ACC112 (cell line): ENCODE results near the gene ATP13A5.

Experiments used
- H2AFZ ChIP-seq: fragments of 200-600 bp; sonication (generic); one replicate; pipeline ENCODE4 v1.6.0; 2017; ENCODE audit warnings: antibody characterized with exemption, low read length; ENCODE audit not compliant: unreplicated experiment
- H3K27ac ChIP-seq: fragments of 200-600 bp; sonication (generic); 2 replicates; pipeline ENCODE4 v1.5.1; 2014; ENCODE audit warnings: low read depth, mild to moderate bottlenecking, antibody characterized with exemption, low read length, moderate library complexity
- H3K27me3 ChIP-seq: fragments of 200-600 bp; sonication (generic); 2 replicates; pipeline ENCODE4 v1.6.1; 2014; ENCODE audit warnings: mild to moderate bottlenecking, antibody characterized with exemption, low read length, moderate library complexity, mixed read lengths; ENCODE audit not compliant: insufficient read depth
- H3K36me3 ChIP-seq: fragments of 200-600 bp; sonication (generic); 2 replicates; pipeline ENCODE4 v1.6.1; 2016; ENCODE audit warnings: mild to moderate bottlenecking, antibody characterized with exemption, low read length, moderate library complexity, mixed read lengths; ENCODE audit not compliant: insufficient read depth
- H3K4me1 ChIP-seq: fragments of 200-600 bp; sonication (generic); one replicate; pipeline ENCODE4 v1.6.1; 2016; ENCODE audit warnings: low read length, mixed read lengths; ENCODE audit not compliant: insufficient read depth, unreplicated experiment, control insufficient read depth
- H3K4me3 ChIP-seq: fragments of 200-600 bp; sonication (generic); 2 replicates; pipeline ENCODE4 v1.5.1; 2014; ENCODE audit warnings: mild to moderate bottlenecking, low read depth, low read length
- H3K79me2 ChIP-seq: fragments of 200-600 bp; sonication (generic); one replicate; pipeline ENCODE4 v1.6.0; 2016; ENCODE audit warnings: low read length; ENCODE audit not compliant: control insufficient read depth, unreplicated experiment, insufficient read depth

ATP13A5 gene

DNA sequence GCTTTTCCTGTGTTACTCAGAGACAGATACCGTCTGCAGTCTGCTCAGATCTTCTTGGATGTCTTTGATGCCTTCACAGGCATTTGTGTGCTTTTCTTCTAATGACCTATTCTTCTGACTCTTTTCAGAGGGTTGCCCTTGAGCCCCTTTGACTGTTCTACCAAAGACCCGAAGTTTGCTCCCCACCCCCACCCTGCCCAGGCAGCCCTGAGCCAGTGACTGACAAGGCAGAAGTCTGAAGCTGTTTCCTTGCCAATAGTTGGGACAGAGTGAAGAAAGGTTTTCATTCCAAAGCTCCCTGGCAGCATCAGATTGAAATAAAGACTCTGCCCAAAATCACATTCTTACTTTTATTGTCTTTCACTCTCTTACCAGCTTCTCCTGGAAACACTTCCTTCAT, 9.0 kb upstream of the ATP13A5 start:
- no peaks in the 10 kb centered on the region for H3K4me1 ChIP-seq
- H3K4me3 ChIP-seq = no peak overlapping the region
- H3K27me3 ChIP-seq = no peaks in the 10 kb centered on the region
- no peak overlapping the region for H2AFZ ChIP-seq
- no peaks in the 10 kb centered on the region for H3K36me3 ChIP-seq
- no peak overlapping the region for H3K27ac ChIP-seq
- no peaks in the 10 kb centered on the region for H3K79me2 ChIP-seq

DNA sequence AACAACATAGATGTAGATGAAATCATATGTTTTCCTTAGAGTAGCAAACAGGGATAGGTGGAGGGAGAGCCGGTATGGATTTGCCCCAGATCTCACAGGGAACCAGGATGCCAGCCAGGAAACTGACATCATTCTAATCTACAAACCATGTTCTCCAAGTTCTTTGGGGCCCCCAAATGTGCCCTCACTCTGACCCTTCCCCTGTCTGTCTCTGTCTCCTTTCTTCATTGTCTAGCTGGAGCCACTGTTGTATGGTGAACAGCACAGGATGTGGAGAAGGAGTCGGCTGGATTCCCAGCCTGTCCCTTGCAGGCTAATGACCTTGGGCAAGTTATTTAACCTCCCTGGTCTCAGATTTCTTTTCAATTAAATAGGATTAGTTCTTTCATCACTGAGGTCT, 962 bp downstream of the ATP13A5 start:
- H3K27ac ChIP-seq = no peak overlapping the region
- no peaks in the 10 kb centered on the region for H3K4me1 ChIP-seq
- H3K4me3 ChIP-seq = no peak overlapping the region
- H3K36me3 ChIP-seq = no peaks in the 10 kb centered on the region
- no peaks in the 10 kb centered on the region for H3K27me3 ChIP-seq
- H3K79me2 ChIP-seq = no peaks in the 10 kb centered on the region
- no peak overlapping the region for H2AFZ ChIP-seq

DNA sequence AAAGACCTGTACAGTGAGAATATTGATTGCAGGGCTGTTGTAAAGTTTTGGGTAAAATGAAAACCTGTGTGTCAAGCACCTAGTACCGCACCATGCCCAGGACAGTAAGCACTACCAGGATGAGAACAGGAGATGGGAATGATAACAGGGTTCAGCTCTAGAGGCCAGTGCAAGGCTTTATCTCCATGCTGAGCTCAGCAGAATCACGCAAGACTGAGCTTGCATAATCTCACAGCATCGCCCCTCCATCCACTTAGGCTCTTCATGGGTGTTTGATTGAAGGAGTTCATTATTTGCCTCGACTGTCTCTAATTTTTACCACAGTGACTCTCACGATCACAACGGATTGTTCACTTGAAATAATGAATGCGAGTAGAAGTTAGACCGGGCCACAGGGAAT, 2.9 kb downstream of the ATP13A5 start:
- Histone ChIP-seq H2AFZ (no peak overlapping the region), H3K79me2 (no peaks in the 10 kb centered on the region), H3K27ac (no peak overlapping the region), H3K4me3 (no peak overlapping the region), H3K4me1 (no peaks in the 10 kb centered on the region), H3K36me3 (no peaks in the 10 kb centered on the region), H3K27me3 (no peaks in the 10 kb centered on the region)

DNA sequence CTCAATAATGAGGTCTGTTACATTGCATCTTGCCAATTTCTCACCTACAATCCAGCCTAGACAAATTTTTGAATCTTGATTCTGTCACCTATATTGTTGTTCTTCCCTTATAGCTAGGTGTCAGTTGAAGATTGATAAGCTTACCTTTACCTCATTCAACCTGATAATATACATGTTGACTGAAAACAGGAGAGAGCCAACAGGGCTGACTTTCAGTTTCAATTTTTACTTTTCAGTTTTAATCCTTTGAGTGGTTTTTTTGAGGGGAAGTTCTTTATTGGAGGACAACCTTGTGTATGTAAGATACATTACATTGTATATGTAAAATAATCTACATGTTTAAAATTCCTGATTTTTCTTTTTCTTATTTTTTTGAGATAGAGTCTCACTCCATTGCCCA, 5.8 kb downstream of the ATP13A5 start:
- H3K4me1 ChIP-seq = no peaks in the 10 kb centered on the region
- H3K36me3 ChIP-seq = no peaks in the 10 kb centered on the region
- H3K4me3 ChIP-seq = no peak overlapping the region
- no peak overlapping the region for H3K27ac ChIP-seq
- no peak overlapping the region for H2AFZ ChIP-seq
- no peaks in the 10 kb centered on the region for H3K27me3 ChIP-seq
- H3K79me2 ChIP-seq = no peaks in the 10 kb centered on the region

DNA sequence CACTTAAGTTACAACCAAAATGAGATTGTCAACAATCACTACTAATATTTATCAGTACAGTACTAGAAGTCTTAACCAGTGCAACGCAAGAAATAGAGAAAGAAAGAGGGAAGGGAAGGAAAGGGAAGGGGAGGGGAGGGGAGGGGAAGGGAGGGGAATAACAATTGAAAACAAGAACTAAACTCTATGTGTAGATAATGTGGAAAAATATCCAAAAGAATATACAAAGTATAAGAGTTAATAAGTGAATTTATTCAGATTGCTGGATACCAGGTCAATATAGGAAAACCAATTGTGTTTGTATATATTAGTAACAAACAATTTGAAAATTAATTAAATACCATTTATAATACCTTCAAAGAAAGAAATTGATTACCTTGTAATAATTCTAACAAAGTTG, 10.7 kb downstream of the ATP13A5 start:
- H3K36me3 ChIP-seq = no peaks in the 10 kb centered on the region
- H2AFZ ChIP-seq = no peak overlapping the region
- no peak overlapping the region for H3K4me3 ChIP-seq
- H3K27ac ChIP-seq = no peak overlapping the region
- H3K4me1 ChIP-seq = no peaks in the 10 kb centered on the region
- H3K79me2 ChIP-seq = no peaks in the 10 kb centered on the region
- H3K27me3 ChIP-seq = no peaks in the 10 kb centered on the region

DNA sequence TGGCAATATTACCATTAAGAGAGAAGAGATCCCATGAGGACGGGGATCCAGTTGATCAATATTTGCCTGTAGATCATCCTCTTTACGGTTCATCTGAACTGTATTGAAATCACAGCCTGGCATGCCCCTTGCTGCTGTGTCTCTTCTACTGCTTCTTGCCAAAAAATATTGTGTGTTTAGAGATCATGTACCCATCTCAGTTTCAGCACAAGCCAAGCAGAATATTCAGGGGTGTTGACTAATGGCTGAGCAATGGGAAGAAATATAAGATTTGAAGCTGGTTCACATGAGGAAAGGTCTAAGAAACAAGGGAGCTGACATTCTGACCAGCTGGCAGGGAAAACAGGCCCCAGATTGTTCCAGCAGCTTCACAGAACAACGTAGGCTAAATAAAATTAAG, 21.3 kb downstream of the ATP13A5 start:
- H3K27me3 ChIP-seq = no peaks in the 10 kb centered on the region
- no peak overlapping the region for H3K27ac ChIP-seq
- H3K79me2 ChIP-seq = no peaks in the 10 kb centered on the region
- H3K4me1 ChIP-seq = no peaks in the 10 kb centered on the region
- no peak overlapping the region for H3K4me3 ChIP-seq
- H2AFZ ChIP-seq = no peak overlapping the region
- H3K36me3 ChIP-seq = no peaks in the 10 kb centered on the region

DNA sequence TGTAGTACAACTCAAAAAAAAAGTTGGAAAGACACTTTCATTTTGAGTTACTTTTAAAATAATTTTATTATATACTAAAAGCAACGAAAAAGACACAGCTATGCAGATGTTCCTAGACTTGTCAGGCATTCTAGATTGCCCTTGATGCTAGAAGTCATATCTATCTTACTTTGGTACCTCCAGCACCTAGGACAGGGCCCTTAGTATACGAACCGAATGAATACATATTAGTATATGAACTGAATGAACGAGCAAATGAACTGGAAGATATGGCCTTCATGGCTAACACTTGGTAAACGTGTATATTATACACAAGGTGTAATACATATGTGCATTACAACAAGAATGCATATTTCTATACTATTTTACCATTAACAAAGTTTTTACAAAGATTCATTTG, 24.1 kb downstream of the ATP13A5 start:
- Histone ChIP-seq H3K36me3 (no peaks in the 10 kb centered on the region), H3K27me3 (no peaks in the 10 kb centered on the region), H3K79me2 (no peaks in the 10 kb centered on the region), H3K27ac (no peak overlapping the region), H2AFZ (no peak overlapping the region), H3K4me1 (no peaks in the 10 kb centered on the region), H3K4me3 (no peak overlapping the region)

DNA sequence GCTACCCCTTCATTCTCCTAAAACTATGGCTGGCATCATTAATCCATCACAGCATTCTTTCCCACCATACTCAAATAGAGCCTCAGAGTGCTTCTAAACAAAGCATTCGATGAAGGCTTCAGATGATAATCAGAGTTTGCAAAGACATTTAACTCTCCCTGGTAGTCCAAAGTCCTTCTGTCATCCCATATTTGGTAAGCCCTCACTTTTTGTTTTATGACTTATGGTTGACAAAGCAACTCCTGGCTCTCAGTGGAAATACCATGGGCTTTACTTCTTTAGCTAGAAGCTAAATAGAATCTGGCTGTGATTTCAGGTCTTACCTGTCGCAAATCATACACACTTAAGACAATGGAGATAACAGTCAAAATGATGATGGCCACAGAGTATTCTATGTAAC, 27.8 kb downstream of the ATP13A5 start:
- no peak overlapping the region for H2AFZ ChIP-seq
- H3K4me3 ChIP-seq = no peak overlapping the region
- no peaks in the 10 kb centered on the region for H3K79me2 ChIP-seq
- H3K36me3 ChIP-seq = no peaks in the 10 kb centered on the region
- no peak overlapping the region for H3K27ac ChIP-seq
- H3K27me3 ChIP-seq = no peaks in the 10 kb centered on the region
- no peaks in the 10 kb centered on the region for H3K4me1 ChIP-seq

DNA sequence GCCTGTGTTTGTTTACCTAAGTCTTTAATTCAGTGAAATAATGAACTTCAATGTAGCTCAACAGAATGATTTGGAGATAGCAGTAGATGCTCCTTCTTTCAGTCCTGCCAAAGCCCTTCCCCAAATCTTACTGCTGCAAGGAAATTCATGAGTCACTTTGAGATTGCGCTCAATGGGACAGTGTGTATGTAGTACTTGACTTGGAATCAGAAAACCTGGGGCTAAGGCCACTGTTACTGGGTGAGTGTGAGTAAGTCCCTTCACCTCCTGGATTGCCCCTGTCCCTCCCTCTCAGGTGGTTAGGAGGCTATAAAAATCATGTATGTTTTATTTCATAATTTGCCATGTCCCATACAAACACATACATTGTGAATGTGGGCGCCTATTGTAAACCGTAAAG, 29.9 kb downstream of the ATP13A5 start:
- no peaks in the 10 kb centered on the region for H3K4me1 ChIP-seq
- no peak overlapping the region for H2AFZ ChIP-seq
- no peak overlapping the region for H3K4me3 ChIP-seq
- H3K27ac ChIP-seq = no peak overlapping the region
- H3K27me3 ChIP-seq = no peaks in the 10 kb centered on the region
- no peaks in the 10 kb centered on the region for H3K79me2 ChIP-seq
- H3K36me3 ChIP-seq = no peaks in the 10 kb centered on the region

DNA sequence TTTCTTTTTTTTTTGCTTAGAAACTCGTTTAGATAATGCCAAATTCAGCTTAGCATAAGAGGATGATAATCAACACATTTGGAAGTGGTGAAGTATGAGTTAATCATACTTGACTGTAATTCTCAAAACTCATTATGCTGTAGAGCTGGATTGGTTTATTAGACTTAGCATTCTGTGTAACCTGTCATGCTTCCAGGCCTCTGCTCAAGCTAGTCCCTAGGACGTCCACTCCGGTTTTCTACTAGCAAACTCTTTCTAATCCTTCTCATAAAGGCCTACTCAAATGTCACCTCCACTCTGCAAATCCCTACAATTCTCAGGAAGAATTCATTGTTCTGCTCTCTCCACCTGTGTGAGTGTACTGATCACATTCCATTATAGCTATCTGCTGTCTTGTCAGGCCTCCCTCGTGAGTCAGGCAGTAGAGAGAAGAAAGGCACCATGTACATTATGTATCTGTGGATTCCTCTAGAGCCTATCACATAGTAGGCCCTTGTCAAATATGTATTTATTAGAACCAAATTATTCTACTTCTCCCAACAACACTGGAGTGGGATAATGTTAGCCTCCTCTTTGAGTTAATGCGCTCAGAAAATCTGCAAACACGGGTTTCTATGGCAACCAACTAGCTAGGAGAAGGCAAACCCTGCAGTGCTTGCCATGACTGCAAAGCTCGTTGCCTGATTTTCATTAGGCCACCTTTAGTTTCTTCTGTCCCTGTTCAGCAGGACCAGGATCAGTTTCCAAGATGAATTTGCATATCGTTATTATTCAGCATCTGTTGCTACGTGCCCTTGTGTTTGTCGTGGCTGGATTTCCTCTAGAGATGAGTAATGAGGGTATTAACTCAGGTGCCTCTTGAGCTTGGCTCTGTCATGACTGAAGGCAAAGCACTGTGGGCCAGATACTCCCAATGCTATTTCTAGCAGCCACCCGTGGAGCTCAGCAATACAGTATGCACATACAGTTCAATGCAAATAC, 30.7 kb downstream of the ATP13A5 start:
- Histone ChIP-seq H3K27me3 (no peaks in the 10 kb centered on the region), H3K27ac (no peak overlapping the region), H2AFZ (no peak overlapping the region), H3K36me3 (no peaks in the 10 kb centered on the region), H3K4me3 (no peak overlapping the region), H3K79me2 (no peaks in the 10 kb centered on the region), H3K4me1 (no peaks in the 10 kb centered on the region)

DNA sequence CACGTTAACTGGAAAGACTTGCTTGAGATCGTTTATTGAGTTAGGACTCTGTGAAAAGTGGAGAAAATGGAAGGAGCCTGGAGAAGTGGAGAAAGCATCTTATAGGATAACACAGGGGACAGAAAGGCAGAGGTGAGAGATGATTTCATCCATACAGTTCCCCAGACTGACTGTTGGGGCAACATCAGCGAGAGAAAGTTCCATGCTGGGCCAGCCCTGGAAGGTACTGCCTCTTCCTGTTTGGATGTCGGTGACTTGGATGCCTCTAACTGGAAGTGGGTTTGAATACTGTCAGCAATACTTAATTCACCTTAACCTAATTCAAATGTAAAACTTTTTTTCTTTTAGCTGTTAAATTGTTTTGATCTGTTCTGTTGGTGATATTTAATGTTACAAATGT, 32.3 kb downstream of the ATP13A5 start:
- H3K27ac ChIP-seq = no peak overlapping the region
- H3K4me3 ChIP-seq = no peak overlapping the region
- H3K36me3 ChIP-seq = no peaks in the 10 kb centered on the region
- H2AFZ ChIP-seq = no peak overlapping the region
- no peaks in the 10 kb centered on the region for H3K27me3 ChIP-seq
- H3K79me2 ChIP-seq = no peaks in the 10 kb centered on the region
- H3K4me1 ChIP-seq = no peaks in the 10 kb centered on the region
